Activated CD8-positive, alpha-beta T cell treated with anti-CD3 and anti-CD28 coated beads for 36 hours (primary cell): ENCODE data around the gene AXIN1. TPM values are rescaled to one million over a fixed set of nuclear protein-coding genes. Genes with fewer than 3 reads are reported as not detected.

Experiments
- ATAC-seq: fragments of 200-7000 bp; cut with Tn5 transposase; one replicate; pipeline ENCODE4 v1.10.0; 2021; ENCODE audit warnings: mild to moderate bottlenecking, moderate library complexity
- CTCF ChIA-PET: fragments of 350-600 bp; sonication (Branson Sonifier 250); formaldehyde crosslinking; loops from one replicate; lab custom pipeline; 2021; ENCODE audit warnings: antibody characterized with exemption; lab: Charles Lee
- POLR2A ChIA-PET: fragments of 350-600 bp; sonication (Branson Sonifier 250); formaldehyde crosslinking; loops from one replicate; lab custom pipeline; 2021; ENCODE audit warnings: antibody characterized with exemption; lab: Charles Lee
- DNase-seq: peaks from one replicate; pipeline ENCODE4 v3.0.0-alpha.2; 2020
- H3K27ac Mint-ChIP-seq: one replicate; pipeline ENCODE4 v1.8.0; 2021; ENCODE audit warnings: mild to moderate bottlenecking, mixed read lengths
- H3K27me3 Mint-ChIP-seq: one replicate; pipeline ENCODE4 v1.8.0; 2021; ENCODE audit warnings: mixed read lengths
- H3K36me3 Mint-ChIP-seq: one replicate; pipeline ENCODE4 v1.8.0; 2021; ENCODE audit warnings: low read depth, mixed read lengths
- H3K4me1 Mint-ChIP-seq: one replicate; pipeline ENCODE4 v1.8.0; 2021; ENCODE audit warnings: low read depth, mixed read lengths
- H3K4me3 Mint-ChIP-seq: one replicate; pipeline ENCODE4 v1.8.0; 2021; ENCODE audit warnings: mild to moderate bottlenecking, moderate library complexity, mixed read lengths
- H3K9me3 Mint-ChIP-seq: one replicate; pipeline ENCODE4 v1.8.0; 2021; ENCODE audit warnings: mixed read lengths
- intact Hi-C: fragments of 100-400 bp; cut with micrococcal nuclease; formaldehyde crosslinking; loops from one replicate; pipeline ENCODE4 v1.10.0; 2022
- total RNA-seq, 2 experiments: library from RNA; stranded (reverse); gene quantifications; one replicate each; pipeline ENCODE4 v1.2.3, GENCODE V29; 2021
- TF ChIP-seq, protein P1 (sequence below): fragments of 200-600 bp; IDR thresholded peaks from one replicate; pipeline ENCODE4 v1.8.0; 2022; ENCODE audit warnings: antibody characterized with exemption, mild to moderate bottlenecking

Gene AXIN1
- total RNA-seq, 2 experiments from 2014 or later: 24.1 to 24.9 TPM

DNA sequence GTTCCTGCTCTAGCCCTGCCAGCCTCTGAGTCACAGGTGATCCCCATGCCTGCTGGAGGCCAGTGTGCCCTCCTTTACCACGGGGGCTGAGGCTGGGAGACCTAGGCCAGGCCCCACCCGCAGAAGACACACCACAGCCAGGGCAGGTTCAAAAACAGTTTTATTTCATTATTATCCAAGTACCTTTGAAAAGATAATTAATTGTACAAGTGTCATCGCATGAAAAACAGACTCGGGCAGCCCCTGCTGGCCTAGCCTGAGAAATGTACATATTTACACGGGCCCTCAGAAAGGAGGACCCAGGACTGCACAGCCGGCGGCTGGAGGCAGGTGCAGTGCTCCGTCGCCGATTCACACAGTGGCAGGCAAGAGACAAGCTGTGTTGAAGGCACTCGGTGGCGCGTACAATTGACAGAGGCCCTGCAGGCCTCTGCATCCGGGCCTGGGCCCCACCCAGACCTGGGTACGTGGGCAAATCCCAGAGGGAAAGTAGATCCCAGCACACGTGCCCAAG, 65.2 kb downstream of the AXIN1 start:
- H3K4me1 Mint-ChIP-seq: no peaks in the 10 kb centered on the region

DNA sequence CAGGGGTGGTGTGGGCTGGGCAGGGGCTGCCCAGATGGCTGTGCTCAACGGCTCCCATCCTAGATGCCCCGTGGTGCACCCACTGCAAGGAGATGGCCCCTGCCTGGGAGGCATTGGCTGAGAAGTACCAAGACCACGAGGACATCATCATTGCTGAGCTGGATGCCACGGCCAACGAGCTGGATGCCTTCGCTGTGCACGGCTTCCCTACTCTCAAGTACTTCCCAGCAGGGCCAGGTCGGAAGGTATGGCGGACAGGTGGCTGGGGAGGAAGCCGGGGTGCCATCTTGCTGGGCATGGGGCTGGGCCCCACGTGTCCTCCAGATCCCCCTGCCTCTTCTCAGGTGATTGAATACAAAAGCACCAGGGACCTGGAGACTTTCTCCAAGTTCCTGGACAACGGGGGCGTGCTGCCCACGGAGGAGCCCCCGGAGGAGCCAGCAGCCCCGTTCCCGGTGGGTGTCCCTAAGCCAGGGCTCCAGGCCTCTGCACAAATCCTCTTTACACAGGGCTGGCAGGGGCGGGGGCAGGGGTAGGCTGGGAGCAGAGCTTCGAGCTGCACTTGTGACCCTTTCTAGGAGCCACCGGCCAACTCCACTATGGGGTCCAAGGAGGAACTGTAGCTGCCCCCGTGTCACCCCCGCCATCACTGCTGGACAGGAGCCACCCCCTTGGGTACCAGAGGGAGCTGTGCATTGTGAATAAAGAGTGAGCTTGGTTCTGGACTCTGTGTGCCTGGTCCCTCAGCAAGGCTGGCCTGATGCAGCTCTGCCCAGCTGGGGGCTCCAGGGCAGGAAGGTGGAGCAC, 65.8 kb downstream of the AXIN1 start:
- peaks cover 9% of the 10 kb centered on the region for H3K36me3 Mint-ChIP-seq
- POLR2A ChIA-PET: no interaction called here
- TF ChIP-seq, protein P1, sequence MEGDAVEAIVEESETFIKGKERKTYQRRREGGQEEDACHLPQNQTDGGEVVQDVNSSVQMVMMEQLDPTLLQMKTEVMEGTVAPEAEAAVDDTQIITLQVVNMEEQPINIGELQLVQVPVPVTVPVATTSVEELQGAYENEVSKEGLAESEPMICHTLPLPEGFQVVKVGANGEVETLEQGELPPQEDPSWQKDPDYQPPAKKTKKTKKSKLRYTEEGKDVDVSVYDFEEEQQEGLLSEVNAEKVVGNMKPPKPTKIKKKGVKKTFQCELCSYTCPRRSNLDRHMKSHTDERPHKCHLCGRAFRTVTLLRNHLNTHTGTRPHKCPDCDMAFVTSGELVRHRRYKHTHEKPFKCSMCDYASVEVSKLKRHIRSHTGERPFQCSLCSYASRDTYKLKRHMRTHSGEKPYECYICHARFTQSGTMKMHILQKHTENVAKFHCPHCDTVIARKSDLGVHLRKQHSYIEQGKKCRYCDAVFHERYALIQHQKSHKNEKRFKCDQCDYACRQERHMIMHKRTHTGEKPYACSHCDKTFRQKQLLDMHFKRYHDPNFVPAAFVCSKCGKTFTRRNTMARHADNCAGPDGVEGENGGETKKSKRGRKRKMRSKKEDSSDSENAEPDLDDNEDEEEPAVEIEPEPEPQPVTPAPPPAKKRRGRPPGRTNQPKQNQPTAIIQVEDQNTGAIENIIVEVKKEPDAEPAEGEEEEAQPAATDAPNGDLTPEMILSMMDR: no peak

More for the DNA sequence above, 65.2 kb downstream of the AXIN1 start:
- H3K27ac Mint-ChIP-seq: no peak overlapping the region
- intact Hi-C loops: no loop called here
- H3K36me3 Mint-ChIP-seq: peaks cover 9% of the 10 kb centered on the region
- ChIA-PET POLR2A (no interaction called here), CTCF (no interaction called here)
- no peak overlapping the region for H3K4me3 Mint-ChIP-seq
- ATAC-seq (no peak), DNase-seq (no peak)
- TF ChIP-seq, protein P1: no peak
- no peaks in the 10 kb centered on the region for H3K27me3 Mint-ChIP-seq
- no peaks in the 10 kb centered on the region for H3K9me3 Mint-ChIP-seq

DNA sequence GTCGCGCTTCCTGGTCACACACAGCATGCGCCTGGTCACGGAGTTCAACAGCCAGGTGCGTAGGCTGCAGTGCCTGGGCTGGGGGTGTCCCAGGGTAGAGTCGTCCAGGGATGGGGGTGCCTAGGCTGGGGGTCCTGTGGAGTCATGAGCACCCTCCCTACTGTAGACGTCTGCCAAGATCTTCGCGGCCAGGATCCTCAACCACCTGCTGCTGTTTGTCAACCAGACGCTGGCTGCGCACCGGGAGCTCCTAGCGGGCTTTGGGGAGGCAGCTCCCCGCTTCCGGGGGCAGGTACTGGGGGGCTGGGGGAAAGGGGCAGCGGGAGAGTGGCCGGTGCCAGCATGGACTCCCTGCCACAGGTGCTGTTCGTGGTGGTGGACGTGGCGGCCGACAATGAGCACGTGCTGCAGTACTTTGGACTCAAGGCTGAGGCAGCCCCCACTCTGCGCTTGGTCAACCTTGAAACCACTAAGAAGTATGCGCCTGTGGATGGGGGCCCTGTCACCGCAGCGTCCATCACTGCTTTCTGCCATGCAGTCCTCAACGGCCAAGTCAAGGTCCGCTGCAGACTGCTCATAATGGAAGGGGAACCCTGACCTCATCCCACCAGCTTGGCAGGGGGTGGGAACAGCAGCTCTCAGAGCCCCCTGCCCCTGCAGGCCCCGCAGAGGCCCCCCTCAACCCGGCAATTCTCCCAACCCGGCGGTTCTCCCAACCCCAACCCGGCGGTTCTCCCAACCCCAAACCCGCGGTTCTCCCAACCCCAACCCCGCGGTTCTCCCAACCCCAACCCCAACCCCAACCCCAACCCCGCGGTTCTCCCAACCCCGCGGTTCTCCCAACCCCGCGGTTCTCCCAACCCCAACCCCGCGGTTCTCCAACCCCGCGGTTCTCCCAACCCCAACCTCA, 67.1 kb downstream of the AXIN1 start:
- intact Hi-C loops: no loop called here
- ATAC-seq: no peak

More for the DNA sequence above, 65.8 kb downstream of the AXIN1 start:
- ATAC-seq (no peak), DNase-seq (no peak)
- peaks cover 3% of the 10 kb centered on the region for H3K27me3 Mint-ChIP-seq
- H3K27ac Mint-ChIP-seq: no peak overlapping the region
- no peaks in the 10 kb centered on the region for H3K4me1 Mint-ChIP-seq
- intact Hi-C loops: no loop called here
- H3K4me3 Mint-ChIP-seq: no peak overlapping the region
- no peaks in the 10 kb centered on the region for H3K9me3 Mint-ChIP-seq
- CTCF ChIA-PET: no interaction called here

DNA sequence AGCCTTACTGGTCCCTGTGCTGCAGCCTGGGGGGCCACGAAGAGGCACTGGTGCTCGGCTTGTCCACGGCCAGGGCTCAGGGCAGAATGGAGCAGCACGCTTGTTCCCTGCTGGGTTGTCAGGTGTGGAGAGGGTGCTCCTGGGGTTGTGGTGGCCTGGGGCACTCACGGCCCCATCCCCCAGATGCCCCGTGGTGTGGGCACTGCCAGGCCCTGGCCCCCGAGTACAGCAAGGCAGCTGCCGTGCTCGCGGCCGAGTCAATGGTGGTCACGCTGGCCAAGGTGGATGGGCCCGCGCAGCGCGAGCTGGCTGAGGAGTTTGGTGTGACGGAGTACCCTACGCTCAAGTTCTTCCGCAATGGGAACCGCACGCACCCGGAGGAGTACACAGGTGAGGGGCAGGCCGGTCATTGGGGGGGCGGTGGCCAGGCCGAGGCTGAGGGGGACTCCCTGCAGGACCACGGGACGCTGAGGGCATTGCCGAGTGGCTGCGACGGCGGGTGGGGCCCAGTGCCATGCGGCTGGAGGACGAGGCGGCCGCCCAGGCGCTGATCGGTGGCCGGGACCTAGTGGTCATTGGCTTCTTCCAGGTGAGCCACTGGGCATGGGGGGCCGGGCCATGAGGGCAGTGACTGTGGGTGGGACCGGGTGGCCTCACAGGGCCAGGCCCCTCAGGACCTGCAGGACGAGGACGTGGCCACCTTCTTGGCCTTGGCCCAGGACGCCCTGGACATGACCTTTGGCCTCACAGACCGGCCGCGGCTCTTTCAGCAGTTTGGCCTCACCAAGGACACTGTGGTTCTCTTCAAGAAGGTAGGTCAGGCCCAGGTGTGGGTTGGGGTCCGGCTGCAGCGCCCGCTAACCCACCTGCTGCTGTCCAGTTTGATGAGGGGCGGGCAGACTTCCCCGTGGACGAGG, 68.1 kb downstream of the AXIN1 start:
- Mint-ChIP-seq H3K9me3 (no peaks in the 10 kb centered on the region), H3K27ac (no peak overlapping the region), H3K27me3 (peaks cover 3% of the 10 kb centered on the region), H3K4me3 (no peak overlapping the region), H3K36me3 (peaks cover 9% of the 10 kb centered on the region), H3K4me1 (no peaks in the 10 kb centered on the region)
- DNase-seq (no peak), ATAC-seq (no peak)
- CTCF ChIA-PET: no interaction called here
- intact Hi-C loops: no loop called here
- POLR2A ChIA-PET: interaction anchor here (0.5 kb wide), 1 partner anchor 45 kb away, joined by 3 read pairs; no protein-coding TSS in a partner anchor
- TF ChIP-seq, protein P1: no peak

More for the DNA sequence above, 67.1 kb downstream of the AXIN1 start:
- Mint-ChIP-seq H3K27me3 (peaks cover 3% of the 10 kb centered on the region), H3K4me1 (no peaks in the 10 kb centered on the region), H3K36me3 (peaks cover 9% of the 10 kb centered on the region), H3K4me3 (no peak overlapping the region), H3K9me3 (no peaks in the 10 kb centered on the region), H3K27ac (no peak overlapping the region)
- no peak for DNase-seq
- CTCF ChIA-PET: no interaction called here
- POLR2A ChIA-PET: interaction anchor here (0.5 kb wide), 1 partner anchor 46 kb away, joined by 3 read pairs; no protein-coding TSS in a partner anchor
- TF ChIP-seq, protein P1: no peak
